HepG2 (cell line): ENCODE results near the gene LRRC37A. TPM values are rescaled to one million over a fixed set of nuclear protein-coding genes. Genes with fewer than 3 reads are reported as not detected.
A peak's percentile ranks its signal among the peaks of the same experiment; 100 is the strongest.

Experiments used
- DBP ChIP-seq: sonication (generic); formaldehyde crosslinking; IDR thresholded peaks from 2 replicates; pipeline ENCODE4 v1.4.0; 2020; ENCODE audit warnings: missing genetic modification reagents; ENCODE audit errors: not compliant biosample characterization
- EED ChIP-seq: sonication (generic); formaldehyde crosslinking; IDR thresholded peaks from 2 replicates; pipeline ENCODE4 v1.5.0; 2020; ENCODE audit warnings: mild to moderate bottlenecking, missing genetic modification reagents
- GTF3A ChIP-seq: sonication (generic); formaldehyde crosslinking; conservative IDR thresholded peaks from 2 replicates; pipeline ENCODE4 v1.4.0; 2020; ENCODE audit warnings: mild to moderate bottlenecking, missing genetic modification reagents
- HMGXB4 ChIP-seq, 2 experiments: sonication (generic) in 1 of 2; formaldehyde crosslinking in 1 of 2; IDR thresholded peaks; 2 replicates each; pipeline versions ENCODE4 v1.4.0 to v1.6.1; 2018 to 2020; ENCODE audit warnings: missing genetic modification reagents in 2 of 2, borderline replicate concordance in 1 of 2, low read depth in 1 of 2, mild to moderate bottlenecking in 1 of 2, missing biosample characterization in 1 of 2
- ISX ChIP-seq: sonication (generic); formaldehyde crosslinking; conservative IDR thresholded peaks from 2 replicates; pipeline ENCODE4 v1.5.0; 2020; ENCODE audit warnings: missing genetic modification reagents
- KDM6A ChIP-seq: IDR thresholded peaks from 2 replicates; pipeline ENCODE4 v1.6.1; 2016; ENCODE audit warnings: low read depth
- MEIS2 ChIP-seq: sonication (generic); formaldehyde crosslinking; IDR thresholded peaks from 2 replicates; pipeline ENCODE4 v1.9.0; 2021; ENCODE audit warnings: mild to moderate bottlenecking, missing genetic modification reagents
- NFYB ChIP-seq: sonication (generic); formaldehyde crosslinking; IDR thresholded peaks from 2 replicates; pipeline ENCODE4 v1.4.0; 2020; ENCODE audit warnings: missing genetic modification reagents
- SALL2 ChIP-seq: sonication (generic); formaldehyde crosslinking; IDR thresholded peaks from 2 replicates; pipeline ENCODE4 v1.8.1; 2023; ENCODE audit warnings: mild to moderate bottlenecking, missing genetic modification reagents, inconsistent platforms
- ZBTB20 ChIP-seq: sonication (generic); formaldehyde crosslinking; IDR thresholded peaks from 2 replicates; pipeline ENCODE4 v1.8.1; 2023; ENCODE audit warnings: missing genetic modification reagents, low read depth, mild to moderate bottlenecking, borderline replicate concordance
- ZBTB7A ChIP-seq: sonication (generic); formaldehyde crosslinking; IDR thresholded peaks from 2 replicates; pipeline ENCODE4 v1.8.0; 2022; ENCODE audit warnings: mild to moderate bottlenecking, missing genetic modification reagents
- ZFP41 ChIP-seq: sonication (generic); formaldehyde crosslinking; IDR thresholded peaks from 2 replicates; pipeline ENCODE4 v1.4.0; 2020; ENCODE audit warnings: mild to moderate bottlenecking, missing genetic modification reagents, borderline replicate concordance
- ZMYM4 ChIP-seq: sonication (generic); formaldehyde crosslinking; IDR thresholded peaks from 2 replicates; pipeline ENCODE4 v1.8.1; 2023; ENCODE audit warnings: mild to moderate bottlenecking, missing genetic modification reagents
- ZNF101 ChIP-seq: sonication (generic); formaldehyde crosslinking; IDR thresholded peaks from 2 replicates; pipeline ENCODE4 v1.4.0; 2020; ENCODE audit warnings: mild to moderate bottlenecking, low read depth, missing genetic modification reagents, borderline replicate concordance
- ZNF761 ChIP-seq: sonication (generic); formaldehyde crosslinking; conservative IDR thresholded peaks from 2 replicates; pipeline ENCODE4 v1.4.0; 2020; ENCODE audit warnings: mild to moderate bottlenecking, missing genetic modification reagents
- ZNF772 ChIP-seq: sonication (generic); formaldehyde crosslinking; IDR thresholded peaks from 2 replicates; pipeline ENCODE4 v1.5.0; 2020; ENCODE audit warnings: mild to moderate bottlenecking, missing genetic modification reagents
- polyA plus RNA-seq, 8 experiments: library from polyadenylated mRNA; depleted of rRNA in 3 of 8; stranded (reverse) in 7 of 8; unstranded in 1 of 8; fragments of >200 nt; fragmentation: Illumina TruSeq in 4 of 8; extraction: Trizol in 4 of 8; gene quantifications; 2 replicates each; pipeline versions ENCODE4 v1.2.1 to v1.2.3, GENCODE V29; 2011 to 2016; ENCODE audit warnings: low read depth in 4 of 8, missing spikeins in 1 of 8, mixed read lengths in 1 of 8; ENCODE audit not compliant: insufficient read depth in 1 of 8
- total RNA-seq, 5 experiments: library from RNA; depleted of rRNA; stranded (reverse); fragments of >200 nt; fragmentation: Illumina TruSeq; extraction: Trizol; gene quantifications; 2 replicates each; pipeline ENCODE4 v1.2.3, GENCODE V29; 2016; ENCODE audit warnings: low read depth in 1 of 5
- TF ChIP-seq, protein P1 (sequence below): sonication (generic); formaldehyde crosslinking; IDR thresholded peaks from 2 replicates; pipeline ENCODE4 v1.5.0; 2020; ENCODE audit warnings: missing genetic modification reagents, mild to moderate bottlenecking, borderline replicate concordance
- TF ChIP-seq, protein P2 (sequence below): sonication (generic); formaldehyde crosslinking; IDR thresholded peaks from 2 replicates; pipeline ENCODE4 v1.4.0; 2020; ENCODE audit warnings: missing genetic modification reagents

The LRRC37A gene
- total and polyA plus RNA-seq, 2 of the 13 experiments (the other 11 are each of a cell fraction or from before 2014, with no cell fraction given): 0.97 to 1.3 TPM

DNA sequence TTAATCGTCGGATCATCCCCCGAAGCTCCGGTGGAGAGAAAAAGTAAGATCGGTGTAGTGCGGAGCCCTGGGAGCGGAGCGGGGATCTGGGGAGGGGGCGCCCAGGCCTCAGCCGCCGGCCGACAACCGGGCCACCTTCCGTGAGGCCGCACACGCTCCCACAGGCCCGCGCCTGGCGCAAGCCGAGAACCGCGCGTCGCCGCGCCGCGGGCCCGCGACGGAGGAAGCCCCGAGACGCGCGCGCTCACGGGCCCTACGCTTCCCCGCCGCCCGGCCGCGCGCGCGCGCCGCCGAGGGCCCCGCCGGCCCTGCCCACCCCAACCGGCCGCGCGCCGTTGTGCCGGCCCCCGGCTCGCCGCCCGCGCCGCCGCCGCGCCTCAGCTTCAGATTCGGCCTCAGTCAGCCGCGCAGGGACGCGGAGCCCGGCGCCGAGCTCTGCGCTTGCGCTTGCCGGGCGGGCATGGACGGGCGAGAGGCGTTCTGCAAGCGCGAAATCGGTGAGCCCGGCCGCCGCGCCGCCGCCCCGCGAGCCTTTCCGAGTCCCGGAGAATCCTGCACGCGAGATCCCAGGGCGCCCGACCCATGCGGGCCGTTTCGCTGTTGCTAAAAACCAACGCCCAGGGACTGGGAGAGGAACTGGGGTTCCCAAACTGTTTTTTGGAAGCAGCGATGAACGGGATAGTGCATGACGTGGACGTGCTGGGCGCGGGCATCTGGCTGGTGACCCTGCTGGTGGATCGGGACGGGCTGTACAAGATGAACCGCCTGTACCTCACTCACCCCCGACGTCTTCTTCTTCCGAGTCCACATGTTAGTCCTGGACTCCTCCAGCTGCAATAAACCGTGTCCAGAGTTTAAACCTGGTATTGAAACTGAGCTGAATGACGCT lies 28.0 kb upstream of the LRRC37A start (continued):
- peak; percentile 74 for TF ChIP-seq SALL2 (CRISPR knock-in tag)
- TF ChIP-seq, protein P1, sequence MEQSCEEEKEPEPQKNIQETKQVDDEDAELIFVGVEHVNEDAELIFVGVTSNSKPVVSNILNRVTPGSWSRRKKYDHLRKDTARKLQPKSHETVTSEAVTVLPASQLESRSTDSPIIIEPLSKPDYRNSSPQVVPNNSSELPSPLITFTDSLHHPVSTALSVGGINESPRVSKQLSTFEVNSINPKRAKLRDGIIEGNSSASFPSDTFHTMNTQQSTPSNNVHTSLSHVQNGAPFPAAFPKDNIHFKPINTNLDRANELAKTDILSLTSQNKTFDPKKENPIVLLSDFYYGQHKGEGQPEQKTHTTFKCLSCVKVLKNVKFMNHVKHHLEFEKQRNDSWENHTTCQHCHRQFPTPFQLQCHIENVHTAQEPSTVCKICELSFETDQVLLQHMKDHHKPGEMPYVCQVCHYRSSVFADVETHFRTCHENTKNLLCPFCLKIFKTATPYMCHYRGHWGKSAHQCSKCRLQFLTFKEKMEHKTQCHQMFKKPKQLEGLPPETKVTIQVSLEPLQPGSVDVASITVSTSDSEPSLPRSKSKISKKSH (CRISPR knock-in tag): peak; percentile 74; the same call in 1 of the 2 replicates
- no peak for TF ChIP-seq GTF3A (CRISPR knock-in tag)
- TF ChIP-seq ZNF101 (CRISPR knock-in tag): no peak
- peak; percentile 46 for TF ChIP-seq ZMYM4
- TF ChIP-seq MEIS2 (CRISPR knock-in tag): peak; percentile 49; the same call in 1 of the 2 replicates
- peak; percentile 18 to 29; a peak in 3 of 4 replicates for TF ChIP-seq HMGXB4 (CRISPR knock-in tag; IDR thresholded peaks at IDR 0.05; ENCODE audit: borderline replicate concordance in 1 of 2, low read depth in 1 of 2)
- no peak; the same call in 1 of the 2 replicates for TF ChIP-seq ZFP41 (CRISPR knock-in tag)
- TF ChIP-seq DBP (CRISPR knock-in tag): peak; percentile 70
- no peak for TF ChIP-seq NFYB
- peak; percentile 39; the same call in 1 of the 2 replicates for TF ChIP-seq ZBTB7A (CRISPR knock-in tag)
- peak; percentile 77; the same call in 1 of the 2 replicates for TF ChIP-seq ZBTB20 (CRISPR knock-in tag)
- TF ChIP-seq, protein P2, sequence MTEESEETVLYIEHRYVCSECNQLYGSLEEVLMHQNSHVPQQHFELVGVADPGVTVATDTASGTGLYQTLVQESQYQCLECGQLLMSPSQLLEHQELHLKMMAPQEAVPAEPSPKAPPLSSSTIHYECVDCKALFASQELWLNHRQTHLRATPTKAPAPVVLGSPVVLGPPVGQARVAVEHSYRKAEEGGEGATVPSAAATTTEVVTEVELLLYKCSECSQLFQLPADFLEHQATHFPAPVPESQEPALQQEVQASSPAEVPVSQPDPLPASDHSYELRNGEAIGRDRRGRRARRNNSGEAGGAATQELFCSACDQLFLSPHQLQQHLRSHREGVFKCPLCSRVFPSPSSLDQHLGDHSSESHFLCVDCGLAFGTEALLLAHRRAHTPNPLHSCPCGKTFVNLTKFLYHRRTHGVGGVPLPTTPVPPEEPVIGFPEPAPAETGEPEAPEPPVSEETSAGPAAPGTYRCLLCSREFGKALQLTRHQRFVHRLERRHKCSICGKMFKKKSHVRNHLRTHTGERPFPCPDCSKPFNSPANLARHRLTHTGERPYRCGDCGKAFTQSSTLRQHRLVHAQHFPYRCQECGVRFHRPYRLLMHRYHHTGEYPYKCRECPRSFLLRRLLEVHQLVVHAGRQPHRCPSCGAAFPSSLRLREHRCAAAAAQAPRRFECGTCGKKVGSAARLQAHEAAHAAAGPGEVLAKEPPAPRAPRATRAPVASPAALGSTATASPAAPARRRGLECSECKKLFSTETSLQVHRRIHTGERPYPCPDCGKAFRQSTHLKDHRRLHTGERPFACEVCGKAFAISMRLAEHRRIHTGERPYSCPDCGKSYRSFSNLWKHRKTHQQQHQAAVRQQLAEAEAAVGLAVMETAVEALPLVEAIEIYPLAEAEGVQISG (CRISPR knock-in tag): peak; percentile 54; the same call in 1 of the 2 replicates
- 0 out of 2 replicates have a peak, but pooled peaks have one; percentile 63 for TF ChIP-seq ISX (CRISPR knock-in tag)
- TF ChIP-seq EED (CRISPR knock-in tag): 0 out of 2 replicates have a peak, but pooled peaks have one; percentile 45
- no peak for TF ChIP-seq KDM6A (CRISPR knock-in tag)
- TF ChIP-seq ZNF772 (CRISPR knock-in tag): peak; percentile 84; the same call in 1 of the 2 replicates
- TF ChIP-seq ZNF761 (CRISPR knock-in tag): peak; percentile 60
